ENCODE data around the gene EIF4E.
"Not testable (repeated sequence)": the region's sequence is repeated elsewhere in the genome, so short reads cannot be mapped to it uniquely, and the experiment has no call there.

EIF4E gene

GRCh38 chr4:98872120-98872906 is 56.6 kb downstream of the EIF4E start:
- DNase-seq: not testable (repeated sequence)

GRCh38 chr4:98867648-98868047 is 61.3 kb downstream of the EIF4E start:
- no peak for DNase-seq

DNA sequence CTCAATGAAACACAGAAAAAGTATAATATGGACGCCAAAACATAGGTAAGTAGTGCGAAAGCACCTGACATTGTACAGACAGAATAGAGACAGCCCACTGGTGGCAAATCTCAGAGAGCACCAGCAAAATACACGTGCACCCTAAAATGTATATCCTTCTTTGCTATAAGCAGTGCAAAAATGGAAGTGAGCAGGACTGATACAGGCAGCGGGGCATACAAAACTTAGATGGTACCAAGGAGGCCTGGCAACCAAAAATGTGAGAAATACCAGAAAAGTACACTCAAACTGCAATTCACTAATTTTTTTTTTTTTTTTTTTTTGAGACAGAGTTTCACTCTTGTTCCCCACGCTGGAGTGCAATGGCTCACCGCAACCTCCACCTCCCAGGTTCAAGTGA is 63.9 kb downstream of the EIF4E start:
- no peak for DNase-seq

GRCh38 chr4:98864560-98864959 is 64.4 kb downstream of the EIF4E start:
- DNase-seq: no peak

GRCh38 chr4:98862371-98862770 is 66.6 kb downstream of the EIF4E start:
- DNase-seq: no peak

- no peak for DNase-seq
Measured at GRCh38 chr4:98861100-98861884, 67.6 kb downstream of the EIF4E start.

- no peak for DNase-seq
Measured at GRCh38 chr4:98851806-98852205, 77.1 kb downstream of the EIF4E start.

DNA sequence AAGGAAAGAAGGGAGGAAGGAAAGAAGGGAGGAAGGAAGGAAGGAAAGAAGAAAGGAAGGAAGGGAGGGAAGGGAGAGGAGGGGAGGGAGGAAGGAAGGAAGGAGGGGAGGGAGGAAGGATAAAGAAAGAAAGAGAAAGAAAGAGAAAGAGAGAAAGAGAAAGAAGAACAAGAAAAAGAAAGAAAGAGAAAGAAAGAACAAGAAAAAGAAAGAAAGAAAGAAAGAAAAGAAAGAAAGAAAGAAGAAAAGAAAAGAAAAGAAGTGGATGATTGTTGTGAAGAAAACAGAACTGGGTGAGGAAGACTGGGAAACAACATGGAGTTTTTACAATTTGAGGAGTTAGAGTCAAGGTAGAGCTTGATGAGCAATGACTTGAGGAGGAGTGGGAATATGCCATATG is 78.0 kb downstream of the EIF4E start:
- DNase-seq: no peak

DNA sequence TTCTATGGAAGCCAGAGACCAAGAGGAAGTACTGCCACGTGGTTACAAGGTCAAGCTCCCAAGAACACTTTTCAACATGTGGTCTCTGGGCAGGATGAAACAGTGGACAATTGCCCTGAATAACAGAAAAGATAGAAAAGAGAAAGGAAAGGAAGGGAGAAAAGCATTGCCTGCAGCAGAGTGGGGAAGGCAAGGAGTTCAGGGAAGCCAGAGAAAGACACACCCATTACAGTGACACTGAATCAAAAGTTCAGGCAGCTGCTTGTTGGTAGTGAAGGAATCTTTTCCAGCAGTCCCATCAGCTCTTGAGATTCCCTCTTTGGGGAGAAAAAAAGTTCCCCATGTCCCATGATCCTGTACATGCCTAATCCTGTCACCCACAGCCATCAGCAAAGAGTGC is 80.5 kb downstream of the EIF4E start:
- DNase-seq: no peak

DNA sequence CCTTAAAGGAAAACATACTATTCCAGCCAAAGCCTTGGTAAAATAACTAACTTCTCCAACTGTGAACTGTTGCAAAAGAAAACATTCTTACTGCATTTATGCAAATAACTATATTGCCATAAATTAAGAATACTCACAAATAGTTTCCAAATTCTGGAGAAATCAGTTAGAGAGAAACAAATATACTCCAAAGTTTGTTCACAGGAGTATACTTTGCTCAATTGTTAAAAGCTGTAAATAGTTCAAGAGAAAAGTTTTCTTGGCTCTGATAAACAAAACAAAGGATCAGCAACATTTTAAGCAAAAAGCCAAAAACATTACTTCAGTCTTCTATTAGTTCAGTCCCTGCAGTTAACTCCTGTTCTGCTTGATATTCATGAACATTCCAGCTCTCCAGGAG is 83.0 kb downstream of the EIF4E start:
- DNase-seq: no peak

DNA sequence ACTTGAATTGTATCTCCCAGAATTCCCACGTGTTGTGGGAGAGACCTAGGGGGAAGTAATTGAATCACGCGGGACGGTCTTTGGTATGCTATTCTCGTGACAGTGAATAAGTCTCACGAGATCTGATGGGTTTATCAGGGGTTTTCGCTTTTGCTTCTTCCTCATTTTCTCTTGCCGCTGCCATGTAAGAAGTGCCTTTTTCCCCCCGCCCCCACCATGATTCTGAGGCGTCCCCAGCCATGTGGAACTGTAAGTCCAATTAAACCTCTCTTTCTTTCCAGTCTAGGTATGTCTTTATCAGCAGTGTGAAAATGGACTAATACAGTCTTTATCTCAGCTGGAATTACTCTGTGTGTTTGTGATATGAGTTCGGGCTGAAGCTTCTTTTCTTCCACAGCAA is 86.0 kb downstream of the EIF4E start:
- DNase-seq: not testable (repeated sequence)

DNA sequence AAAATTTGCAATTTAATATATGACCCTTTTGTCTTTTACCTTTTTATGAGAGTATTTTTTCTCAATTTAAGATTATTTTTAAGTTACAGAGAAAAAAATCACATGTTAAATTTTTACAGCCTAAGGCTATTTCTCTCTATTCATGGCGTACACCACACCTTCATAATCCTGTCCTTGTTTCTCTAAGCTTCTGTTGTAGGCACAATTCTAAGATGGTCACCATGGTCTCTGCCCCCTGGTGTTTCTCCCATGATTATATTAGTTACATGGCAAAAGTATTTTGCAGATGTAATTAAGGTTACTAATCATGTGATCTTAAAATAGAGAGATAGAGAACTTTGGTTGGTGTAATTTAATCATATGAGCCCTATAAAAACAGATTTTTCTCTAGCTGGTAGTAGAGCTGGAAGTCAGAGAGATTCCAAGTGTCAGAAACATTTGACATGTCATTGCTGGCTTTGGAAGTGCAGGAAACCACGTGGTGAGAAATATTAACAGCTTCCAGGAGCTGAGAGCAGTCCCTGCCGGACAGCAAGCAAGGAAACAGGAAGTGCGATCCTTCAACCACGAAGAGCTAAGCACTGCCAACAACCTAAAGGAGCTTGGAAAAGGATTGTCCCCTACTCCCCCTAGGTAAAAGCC is 89.8 kb downstream of the EIF4E start:
- no peak for DNase-seq

DNA sequence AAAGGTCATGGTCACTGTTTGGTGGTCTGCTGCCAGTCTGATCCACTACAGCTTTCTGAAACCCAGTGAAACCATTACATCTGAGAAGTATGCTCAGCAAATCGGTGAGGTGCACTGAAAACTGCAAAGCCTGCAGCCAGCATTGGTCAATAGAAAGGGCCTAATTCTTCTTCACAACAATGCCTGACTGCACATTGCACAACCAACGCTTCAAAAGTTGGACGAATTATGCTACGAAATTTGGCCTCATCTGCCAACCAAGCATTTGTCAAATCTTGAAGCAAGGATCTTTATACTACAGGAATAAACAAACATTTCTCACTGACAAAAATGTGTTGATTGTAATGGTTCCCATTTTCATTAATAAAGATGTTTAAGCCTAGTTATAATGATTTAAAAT is 90.4 kb downstream of the EIF4E start:
- no peak for DNase-seq

DNA sequence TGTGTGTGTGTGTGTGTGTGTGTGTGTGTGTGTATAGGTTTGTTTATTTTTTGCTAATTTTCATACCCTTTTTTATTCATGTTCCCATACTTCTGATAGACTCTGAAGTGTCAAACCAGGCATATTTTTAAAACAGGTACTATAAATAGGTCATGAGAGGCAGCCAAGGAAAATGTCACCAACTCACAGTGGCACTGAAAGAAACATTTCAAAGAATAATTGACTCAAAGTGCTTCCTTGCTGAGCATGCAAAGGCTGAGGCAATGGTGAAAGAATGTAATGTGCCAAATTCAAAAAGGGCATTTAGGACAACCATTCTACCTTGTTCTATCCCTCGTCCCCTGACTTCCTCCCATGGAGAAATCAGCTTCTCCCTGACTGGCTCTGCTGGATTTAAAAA is 95.5 kb downstream of the EIF4E start:
- DNase-seq: no peak

GRCh38 chr4:98831036-98831435 is 97.9 kb downstream of the EIF4E start:
- DNase-seq: not testable (repeated sequence)
